Measurements from ENCODE around the gene SUGT1. TPM values are rescaled to one million over a fixed set of nuclear protein-coding genes. Genes with fewer than 3 reads are reported as not detected.

Gene SUGT1
- total and polyA plus RNA-seq, 2 of the 13 experiments (the other 11 are each of a cell fraction or from before 2014, with no cell fraction given), result 23.1 to 71.2 TPM

- H4K20me1 ChIP-seq (ENCODE audit: insufficient read depth, low read length), result no peaks in the 10 kb centered on the region
- no peak for DNase-seq (ENCODE audit: low spot score)
- CTCF ChIA-PET (ENCODE audit: low intra/inter-chr PET ratio, low total read pairs), result no interaction called here
- H3K4me2 ChIP-seq (ENCODE audit: low read depth, low read length), result no peak overlapping the region
- no peaks in the 10 kb centered on the region for H3K27me3 ChIP-seq (ENCODE audit: control insufficient read depth in 1 of 2, insufficient read depth in 2 of 2, low read length in 2 of 2)
- no peaks in the 10 kb centered on the region for H3K4me1 ChIP-seq (ENCODE audit: insufficient read depth, low read length)
- intact Hi-C loops (cut with micrococcal nuclease; ENCODE audit: unreplicated experiment) (no loop called here), in situ Hi-C loops (cut with HindIII; ENCODE audit: extremely low pct_ligation_motif_present, low pct_unique_long_range_greater_than_20kb) (no loop called here)
- WGBS (ENCODE audit: low lambda C conversion rate), result 98% methylated on average over 8 of the region's 8 CpGs
- H3K27ac ChIP-seq (ENCODE audit: extremely low read length, insufficient read depth, low read length), result no peak overlapping the region
- TF ChIP-seq CREBL2 (CRISPR knock-in tag; IDR thresholded peaks at IDR 0.05; ENCODE audit: borderline replicate concordance), result no peak
- TF ChIP-seq MAFK (conservative IDR thresholded peaks at IDR 0.05 in 1 of 2, IDR thresholded peaks at IDR 0.05 in 1 of 2; ENCODE audit: low read length in 2 of 2), result peak in 1 of 2 experiments; percentile 70; a peak in 2 of 4 replicates
- BruUV-seq (replicated peaks), result no TSS peak
- peaks cover 4 to 52% of the 10 kb centered on the region in 2 experiments for H3K36me3 ChIP-seq (replicated peaks in 1 of 2; ENCODE audit: control insufficient read depth in 1 of 2, insufficient read depth in 2 of 2, low read length in 2 of 2)
- POLR2A ChIA-PET, result no interaction called here
- no peak for FAIRE-seq
- no peak overlapping the region for H3K4me3 ChIP-seq (replicated peaks in 1 of 3; ENCODE audit: insufficient read depth in 1 of 3, low read depth in 2 of 3, low read length in 3 of 3)
- H3K9ac ChIP-seq (ENCODE audit: insufficient read depth, low read depth, low read length), result no peak overlapping the region
- no peak for ATAC-seq
- no peaks in the 10 kb centered on the region for H3K79me2 ChIP-seq (ENCODE audit: insufficient read depth, low read length)
- H2AFZ ChIP-seq (ENCODE audit: low read length), result no peak overlapping the region
- no peaks in the 10 kb centered on the region for H3K9me3 ChIP-seq (ENCODE audit: low read length)
Observed at GRCh38 chr13:52670726-52671125, 18.1 kb downstream of the SUGT1 start.

GRCh38 chr13:52673465-52673864, 20.8 kb downstream of the SUGT1 start:
- 100% methylated on average over 1 of the region's 1 CpG for WGBS (ENCODE audit: low lambda C conversion rate)

More at GRCh38 chr13:52673465-52673864, 20.8 kb downstream of the SUGT1 start:
- Histone ChIP-seq H4K20me1 (ENCODE audit: insufficient read depth, low read length) (no peaks in the 10 kb centered on the region), H3K79me2 (ENCODE audit: insufficient read depth, low read length) (no peaks in the 10 kb centered on the region), H3K4me1 (ENCODE audit: insufficient read depth, low read length) (no peaks in the 10 kb centered on the region), H2AFZ (ENCODE audit: low read length) (no peak overlapping the region), H3K36me3 (replicated peaks in 1 of 2; ENCODE audit: control insufficient read depth in 1 of 2, insufficient read depth in 2 of 2, low read length in 2 of 2) (peaks cover 5 to 47% of the 10 kb centered on the region in 2 experiments), H3K4me2 (ENCODE audit: low read depth, low read length) (no peak overlapping the region), H3K4me3 (replicated peaks in 1 of 3; ENCODE audit: insufficient read depth in 1 of 3, low read depth in 2 of 3, low read length in 3 of 3) (no peak overlapping the region), H3K9ac (ENCODE audit: insufficient read depth, low read depth, low read length) (no peak overlapping the region), H3K27ac (ENCODE audit: extremely low read length, insufficient read depth, low read length) (no peak overlapping the region), H3K9me3 (ENCODE audit: low read length) (no peaks in the 10 kb centered on the region), H3K27me3 (ENCODE audit: control insufficient read depth in 1 of 2, insufficient read depth in 2 of 2, low read length in 2 of 2) (no peaks in the 10 kb centered on the region)
- ChIA-PET POLR2A (no interaction called here), CTCF (ENCODE audit: low intra/inter-chr PET ratio, low total read pairs) (no interaction called here)
- in situ Hi-C loops (cut with HindIII; ENCODE audit: extremely low pct_ligation_motif_present, low pct_unique_long_range_greater_than_20kb) (no loop called here), intact Hi-C loops (cut with micrococcal nuclease; ENCODE audit: unreplicated experiment) (no loop called here)
- BruUV-seq (replicated peaks), result no TSS peak
- FAIRE-seq, result no peak
- DNase-seq (ENCODE audit: low spot score), result no peak
- TF ChIP-seq THAP11 (CRISPR knock-in tag; IDR thresholded peaks at IDR 0.05), result no peak
- TF ChIP-seq ZNF17 (CRISPR knock-in tag; IDR thresholded peaks at IDR 0.05), result no peak
- TF ChIP-seq ZNF839 (CRISPR knock-in tag; IDR thresholded peaks at IDR 0.05; ENCODE audit: borderline replicate concordance), result no peak
- no peak for TF ChIP-seq ZNF331 (CRISPR knock-in tag; IDR thresholded peaks at IDR 0.05)
- TF ChIP-seq STAG1 (CRISPR knock-in tag; IDR thresholded peaks at IDR 0.05), result no peak
- TF ChIP-seq SP4 (CRISPR knock-in tag; IDR thresholded peaks at IDR 0.05), result no peak
- TF ChIP-seq ELF3 (CRISPR knock-in tag; IDR thresholded peaks at IDR 0.05), result no peak
- no peak for TF ChIP-seq RFXANK (CRISPR knock-in tag; IDR thresholded peaks at IDR 0.05)
- no peak for TF ChIP-seq PBX3 (CRISPR knock-in tag; IDR thresholded peaks at IDR 0.05; ENCODE audit: borderline replicate concordance)
- no peak for TF ChIP-seq ZNF143 (CRISPR knock-in tag; IDR thresholded peaks at IDR 0.05)
- no peak for TF ChIP-seq HES4 (CRISPR knock-in tag; IDR thresholded peaks at IDR 0.05; ENCODE audit: borderline replicate concordance)
- no peak for TF ChIP-seq ZNF780A (CRISPR knock-in tag; IDR thresholded peaks at IDR 0.05)
- no peak for TF ChIP-seq ZNF747 (CRISPR knock-in tag; IDR thresholded peaks at IDR 0.05; ENCODE audit: borderline replicate concordance)
- no peak for TF ChIP-seq SP1 (IDR thresholded peaks at IDR 0.05)
- TF ChIP-seq SP1 (CRISPR knock-in tag; IDR thresholded peaks at IDR 0.05), result no peak
- no peak for TF ChIP-seq SMC3 (IDR thresholded peaks at IDR 0.05; ENCODE audit: low read length)
- TF ChIP-seq PHF8 (CRISPR knock-in tag; IDR thresholded peaks at IDR 0.05), result no peak
- no peak for TF ChIP-seq ZNF383 (CRISPR knock-in tag; IDR thresholded peaks at IDR 0.05; ENCODE audit: borderline replicate concordance)
- no peak for TF ChIP-seq ZNF292 (CRISPR knock-in tag; IDR thresholded peaks at IDR 0.05; ENCODE audit: borderline replicate concordance, low read depth)
- TF ChIP-seq MEIS2 (CRISPR knock-in tag; IDR thresholded peaks at IDR 0.05), result no peak
- TF ChIP-seq TAF1 (CRISPR knock-in tag; IDR thresholded peaks at IDR 0.05), result no peak
- ATAC-seq, result no peak; the same call in 2 of the 3 replicates
